ENCODE measurements around the gene GPR137. TPM values are rescaled to one million over a fixed set of nuclear protein-coding genes. Genes with fewer than 3 reads are reported as not detected.

The GPR137 gene
- total RNA-seq, 4 donors from 2014 or later = 6.4 to 35.2 (median 27.4) TPM

DNA sequence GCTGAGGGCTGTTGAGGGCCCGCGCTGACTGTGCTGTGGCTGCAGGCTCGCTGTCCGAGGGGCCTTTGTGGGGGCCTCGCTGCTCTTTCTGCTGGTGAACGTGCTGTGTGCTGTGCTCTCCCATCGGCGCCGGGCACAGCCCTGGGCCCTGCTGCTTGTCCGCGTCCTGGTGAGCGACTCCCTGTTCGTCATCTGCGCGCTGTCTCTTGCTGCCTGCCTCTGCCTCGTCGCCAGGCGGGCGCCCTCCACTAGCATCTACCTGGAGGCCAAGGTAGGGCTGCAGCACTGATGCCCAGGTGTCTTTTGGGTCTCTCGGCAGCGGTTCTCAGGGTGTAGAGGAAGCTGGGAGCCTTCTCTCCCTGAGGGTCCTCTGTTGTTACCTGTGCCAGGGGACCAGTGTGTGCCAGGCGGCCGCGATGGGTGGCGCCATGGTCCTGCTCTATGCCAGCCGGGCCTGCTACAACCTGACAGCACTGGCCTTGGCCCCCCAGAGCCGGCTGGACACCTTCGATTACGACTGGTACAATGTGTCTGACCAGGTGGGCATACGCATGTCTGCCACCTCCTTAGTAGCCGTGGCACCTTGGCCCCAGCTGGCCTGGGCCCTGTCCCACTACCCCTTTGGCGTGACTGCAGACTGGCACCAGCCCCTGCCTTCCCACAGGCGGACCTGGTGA is 2.2 kb downstream of the GPR137 start:
- TF ChIP-seq, protein P1, sequence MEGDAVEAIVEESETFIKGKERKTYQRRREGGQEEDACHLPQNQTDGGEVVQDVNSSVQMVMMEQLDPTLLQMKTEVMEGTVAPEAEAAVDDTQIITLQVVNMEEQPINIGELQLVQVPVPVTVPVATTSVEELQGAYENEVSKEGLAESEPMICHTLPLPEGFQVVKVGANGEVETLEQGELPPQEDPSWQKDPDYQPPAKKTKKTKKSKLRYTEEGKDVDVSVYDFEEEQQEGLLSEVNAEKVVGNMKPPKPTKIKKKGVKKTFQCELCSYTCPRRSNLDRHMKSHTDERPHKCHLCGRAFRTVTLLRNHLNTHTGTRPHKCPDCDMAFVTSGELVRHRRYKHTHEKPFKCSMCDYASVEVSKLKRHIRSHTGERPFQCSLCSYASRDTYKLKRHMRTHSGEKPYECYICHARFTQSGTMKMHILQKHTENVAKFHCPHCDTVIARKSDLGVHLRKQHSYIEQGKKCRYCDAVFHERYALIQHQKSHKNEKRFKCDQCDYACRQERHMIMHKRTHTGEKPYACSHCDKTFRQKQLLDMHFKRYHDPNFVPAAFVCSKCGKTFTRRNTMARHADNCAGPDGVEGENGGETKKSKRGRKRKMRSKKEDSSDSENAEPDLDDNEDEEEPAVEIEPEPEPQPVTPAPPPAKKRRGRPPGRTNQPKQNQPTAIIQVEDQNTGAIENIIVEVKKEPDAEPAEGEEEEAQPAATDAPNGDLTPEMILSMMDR (IDR thresholded peaks at IDR 0.05) = no peak
- TF ChIP-seq POLR2AphosphoS5 (IDR thresholded peaks at IDR 0.05) (no peak), EP300 (IDR thresholded peaks at IDR 0.05; ENCODE audit: low read depth) (no peak), POLR2A (IDR thresholded peaks at IDR 0.05) (no peak)
- Histone ChIP-seq H3K9me3 (no peaks in the 10 kb centered on the region), H3K36me3 (no peaks in the 10 kb centered on the region), H3K27me3 (peaks cover 35% of the 10 kb centered on the region), H3K4me1 (peaks cover 18 to 45% (median 39%) of the 10 kb centered on the region in 4 donors), H3K4me3 (no peak overlapping the region), H3K27ac (no peak overlapping the region)
- intact Hi-C loops (cut with DNase I; ENCODE audit: low total_unique reads) = no loop called here
- DNase-seq = no peak
- 98% methylated on average over 33 of the region's 33 CpGs; no CpG with 5 or more reads in 1 of the 2 donors for whole genome bisulfite sequencing, 2 donors (ENCODE audit: low coverage in 1 of 2)
- in situ Hi-C loops (cut with MboI; ENCODE audit: low pct_ligation_motif_present in 1 of 4, low pct_unique_long_range_greater_than_20kb in 1 of 4, low sequenced_read_pairs in 3 of 4) = no loop called here

DNA sequence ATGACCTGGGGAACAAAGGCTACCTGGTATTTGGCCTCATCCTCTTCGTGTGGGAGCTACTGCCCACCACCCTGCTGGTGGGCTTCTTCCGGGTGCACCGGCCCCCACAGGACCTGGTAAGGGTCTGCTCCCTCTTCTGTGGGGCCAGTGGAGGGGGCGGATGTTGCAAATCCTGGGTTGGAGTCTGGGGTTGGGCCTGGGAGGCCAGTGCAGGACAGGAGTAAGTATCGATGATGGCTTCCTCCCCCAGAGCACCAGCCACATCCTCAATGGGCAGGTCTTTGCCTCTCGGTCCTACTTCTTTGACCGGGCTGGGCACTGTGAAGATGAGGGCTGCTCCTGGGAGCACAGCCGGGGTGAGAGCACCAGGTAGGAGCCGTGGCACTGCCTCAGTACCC is 2.7 kb downstream of the GPR137 start:
- 92% methylated on average over 9 of the region's 9 CpGs; no CpG with 5 or more reads in 1 of the 2 donors for WGBS, 2 donors (ENCODE audit: low coverage in 1 of 2)
- intact Hi-C loops (cut with DNase I; ENCODE audit: low total_unique reads) (no loop called here), in situ Hi-C loops (cut with MboI; ENCODE audit: low pct_ligation_motif_present in 1 of 4, low pct_unique_long_range_greater_than_20kb in 1 of 4, low sequenced_read_pairs in 3 of 4) (no loop called here)
- Histone ChIP-seq H3K36me3 (no peaks in the 10 kb centered on the region), H3K4me3 (no peak overlapping the region), H3K27me3 (peaks cover 40% of the 10 kb centered on the region), H3K4me1 (peaks cover 13 to 39% (median 34%) of the 10 kb centered on the region in 4 donors), H3K27ac (no peak overlapping the region), H3K9me3 (no peaks in the 10 kb centered on the region)
- no peak for DNase-seq
- TF ChIP-seq, protein P1 (IDR thresholded peaks at IDR 0.05) = no peak
- TF ChIP-seq POLR2AphosphoS5 (IDR thresholded peaks at IDR 0.05) (no peak), EP300 (IDR thresholded peaks at IDR 0.05; ENCODE audit: low read depth) (no peak), POLR2A (IDR thresholded peaks at IDR 0.05) (no peak)

DNA sequence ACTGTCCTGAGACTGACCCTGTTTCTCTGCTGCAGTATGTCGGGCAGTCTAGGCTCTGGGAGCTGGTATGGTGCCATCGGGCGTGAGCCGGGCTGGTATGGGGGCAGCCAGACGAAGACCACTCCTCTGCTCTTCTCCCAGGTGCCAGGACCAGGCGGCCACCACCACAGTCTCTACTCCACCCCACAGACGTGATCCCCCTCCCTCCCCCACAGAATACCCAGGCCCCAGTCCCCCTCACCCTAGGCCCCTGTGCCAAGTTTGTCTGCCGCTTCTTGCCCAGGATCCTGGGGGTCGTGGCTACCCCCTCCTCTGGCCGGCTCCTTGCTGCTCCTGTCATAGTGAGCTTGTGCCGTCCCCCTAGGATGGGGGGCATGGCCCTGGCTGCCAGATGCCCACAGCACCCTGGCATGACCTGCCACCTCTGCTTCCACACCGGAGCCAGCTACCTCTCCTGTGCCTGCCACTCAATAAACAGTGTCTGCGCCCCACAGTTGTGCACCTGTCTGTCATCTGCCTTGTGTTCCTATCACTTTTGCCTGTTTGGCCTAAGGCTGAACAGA is 3.4 kb downstream of the GPR137 start:
- no peaks in the 10 kb centered on the region for H3K9me3 ChIP-seq
- in situ Hi-C loops (cut with MboI; ENCODE audit: low pct_ligation_motif_present in 1 of 4, low pct_unique_long_range_greater_than_20kb in 1 of 4, low sequenced_read_pairs in 3 of 4) = no loop called here
- TF ChIP-seq POLR2A (IDR thresholded peaks at IDR 0.05) (no peak), POLR2AphosphoS5 (IDR thresholded peaks at IDR 0.05) (no peak)
- TF ChIP-seq, protein P1 (IDR thresholded peaks at IDR 0.05) = no peak
- 93% methylated on average over 13 of the region's 13 CpGs; no CpG with 5 or more reads in 1 of the 2 donors for WGBS, 2 donors (ENCODE audit: low coverage in 1 of 2)
- peaks cover 47% of the 10 kb centered on the region for H3K27me3 ChIP-seq
- no peak overlapping the region for H3K4me3 ChIP-seq
- H3K27ac ChIP-seq = no peak overlapping the region
- DNase-seq = no peak
- intact Hi-C loops (cut with DNase I; ENCODE audit: low total_unique reads) = no loop called here
- no peaks in the 10 kb centered on the region for H3K36me3 ChIP-seq
- H3K4me1 ChIP-seq = peaks cover 6 to 32% (median 27%) of the 10 kb centered on the region in 4 donors

DNA sequence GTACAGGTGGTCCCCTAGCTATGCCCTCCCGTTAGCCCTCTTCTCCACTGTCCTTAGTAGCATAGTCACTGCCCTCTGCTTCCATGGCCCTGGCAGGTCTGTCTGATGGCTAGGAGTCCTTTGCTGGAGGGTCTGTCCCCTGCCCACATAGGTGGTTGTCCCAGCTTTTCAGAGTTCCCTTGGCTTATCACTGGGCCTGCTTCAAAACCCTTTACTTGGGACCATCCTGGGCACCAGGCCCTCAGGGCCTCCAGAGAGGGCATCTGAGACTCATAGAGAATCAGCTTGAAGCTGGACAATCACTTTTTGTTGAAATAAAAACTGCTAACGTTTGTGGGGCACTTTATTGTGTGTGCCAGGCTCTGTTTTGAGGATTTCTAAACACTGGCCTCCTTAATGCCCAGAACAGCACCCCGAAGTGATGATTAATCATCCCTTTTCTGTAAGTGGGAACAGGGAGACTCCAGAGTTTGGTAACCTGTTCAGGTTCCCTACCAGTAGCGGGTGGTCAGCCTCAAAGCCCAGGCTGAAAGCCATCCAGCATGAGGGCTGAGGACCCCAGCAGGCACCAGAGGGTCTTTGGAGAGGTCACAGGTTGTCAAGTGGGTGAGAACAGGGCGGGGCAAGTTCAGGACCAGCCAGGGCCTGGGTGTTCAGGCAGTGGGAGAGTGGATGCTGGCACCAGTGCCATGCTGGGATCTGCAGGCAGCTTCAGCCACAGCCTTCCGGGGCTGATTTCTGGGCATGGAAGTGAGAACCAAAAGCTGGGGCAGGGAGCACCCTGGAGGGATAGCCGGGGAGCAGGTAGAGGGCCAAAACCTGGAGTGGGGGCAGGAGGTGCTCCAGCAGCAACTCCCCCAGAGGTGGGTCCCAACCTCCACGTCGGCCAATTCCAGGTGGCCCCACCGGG is 5.0 kb downstream of the GPR137 start:
- TF ChIP-seq, protein P1 (IDR thresholded peaks at IDR 0.05) = no peak
- TF ChIP-seq POLR2A (IDR thresholded peaks at IDR 0.05) (no peak), EP300 (IDR thresholded peaks at IDR 0.05; ENCODE audit: low read depth) (no peak), POLR2AphosphoS5 (IDR thresholded peaks at IDR 0.05) (no peak)
- Histone ChIP-seq H3K36me3 (no peaks in the 10 kb centered on the region), H3K27ac (no peak overlapping the region), H3K4me3 (no peak overlapping the region), H3K4me1 (peaks cover 6 to 31% (median 26%) of the 10 kb centered on the region in 4 donors), H3K27me3 (peaks cover 63% of the 10 kb centered on the region), H3K9me3 (no peaks in the 10 kb centered on the region)
- 52 to 80% methylated on average over 1 to 10 of the region's 10 CpGs for WGBS, 2 donors (ENCODE audit: low coverage in 1 of 2)
- in situ Hi-C loops (cut with MboI; ENCODE audit: low pct_ligation_motif_present in 1 of 4, low pct_unique_long_range_greater_than_20kb in 1 of 4, low sequenced_read_pairs in 3 of 4) = loop anchor here in 1 of 4 donors (10.0 kb wide), 1 partner anchor 86 kb away; the partner anchor contains the start of gene FERMT3
- intact Hi-C loops (cut with DNase I; ENCODE audit: low total_unique reads) = no loop called here
- no peak for DNase-seq

Data from transverse colon (tissue), 4 donors.